ENCODE results near the gene ZBTB6. TPM values are rescaled to one million over a fixed set of nuclear protein-coding genes. Genes with fewer than 3 reads are reported as not detected.

The ZBTB6 gene
- total RNA-seq, 4 donors from 2014 or later: 4.0 to 11.3 (median 7.1) TPM

DNA sequence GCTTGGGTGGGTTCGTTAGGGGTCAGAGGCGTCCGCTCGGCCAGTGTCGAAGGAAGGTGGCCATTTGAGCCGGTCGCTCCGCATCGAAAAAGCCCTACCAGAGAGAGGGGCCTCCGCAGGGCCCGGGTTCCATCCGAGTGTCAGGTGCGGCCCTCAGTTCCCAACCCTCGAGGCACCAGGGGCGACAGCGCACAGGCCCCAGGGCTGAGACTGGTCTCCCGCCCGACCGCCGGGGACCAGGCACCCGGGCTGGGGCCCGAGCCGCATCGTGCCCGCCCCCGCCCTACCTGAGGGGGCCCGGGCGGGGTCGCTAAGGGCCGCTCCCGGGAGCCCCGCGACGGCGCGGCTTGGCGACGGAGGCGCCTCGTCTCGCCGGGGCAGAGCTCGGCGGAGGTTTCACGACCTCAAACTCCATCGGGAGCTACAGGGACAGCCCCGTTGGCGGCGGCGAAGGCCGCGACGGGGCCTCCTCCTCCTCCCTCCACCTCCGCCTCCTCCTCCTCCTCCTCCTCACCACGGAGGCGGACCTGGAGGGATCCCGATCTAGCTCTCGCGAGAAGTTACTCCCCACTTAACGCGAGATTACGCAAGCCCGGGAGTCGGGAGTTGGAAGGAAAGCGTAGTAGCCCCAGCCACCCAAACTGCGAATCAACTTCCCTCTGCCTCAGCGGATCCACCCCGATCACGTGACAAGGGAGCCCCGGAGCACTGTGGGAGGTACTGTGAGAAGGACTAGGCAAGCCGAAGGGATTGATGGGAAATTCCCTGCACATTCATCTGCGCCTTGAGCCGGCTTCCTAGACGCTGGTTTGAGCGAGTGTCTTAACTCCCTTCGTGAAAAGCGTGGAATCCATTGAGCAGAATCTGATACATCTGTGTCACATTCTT, 8.1 kb downstream of the ZBTB6 start, which contains the start of gene RC3H2:
TSS of gene RC3H2 (minus strand) at position 537 of the 888 bp plus-strand sequence. CDS start 7,850 bp downstream, outside the sequence.
- no peaks in the 10 kb centered on the region for H3K9me3 ChIP-seq
- H3K36me3 ChIP-seq: peaks cover 0 to 19% (median 0%) of the 10 kb centered on the region in 3 donors
- DNase-seq: peak; percentile 95
- WGBS, 2 donors: 0% methylated on average over 11 to 29 of the region's 77 CpGs
- peaks cover 12 to 47% (median 12%) of the 10 kb centered on the region in 3 donors for H3K4me1 ChIP-seq
- peak within 1 kb of the TSS; percentile 88 to 92 (median 90) for H3K4me3 ChIP-seq
- TF ChIP-seq, protein P1, sequence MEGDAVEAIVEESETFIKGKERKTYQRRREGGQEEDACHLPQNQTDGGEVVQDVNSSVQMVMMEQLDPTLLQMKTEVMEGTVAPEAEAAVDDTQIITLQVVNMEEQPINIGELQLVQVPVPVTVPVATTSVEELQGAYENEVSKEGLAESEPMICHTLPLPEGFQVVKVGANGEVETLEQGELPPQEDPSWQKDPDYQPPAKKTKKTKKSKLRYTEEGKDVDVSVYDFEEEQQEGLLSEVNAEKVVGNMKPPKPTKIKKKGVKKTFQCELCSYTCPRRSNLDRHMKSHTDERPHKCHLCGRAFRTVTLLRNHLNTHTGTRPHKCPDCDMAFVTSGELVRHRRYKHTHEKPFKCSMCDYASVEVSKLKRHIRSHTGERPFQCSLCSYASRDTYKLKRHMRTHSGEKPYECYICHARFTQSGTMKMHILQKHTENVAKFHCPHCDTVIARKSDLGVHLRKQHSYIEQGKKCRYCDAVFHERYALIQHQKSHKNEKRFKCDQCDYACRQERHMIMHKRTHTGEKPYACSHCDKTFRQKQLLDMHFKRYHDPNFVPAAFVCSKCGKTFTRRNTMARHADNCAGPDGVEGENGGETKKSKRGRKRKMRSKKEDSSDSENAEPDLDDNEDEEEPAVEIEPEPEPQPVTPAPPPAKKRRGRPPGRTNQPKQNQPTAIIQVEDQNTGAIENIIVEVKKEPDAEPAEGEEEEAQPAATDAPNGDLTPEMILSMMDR (IDR thresholded peaks at IDR 0.05): peak in 1 of 6 experiments; percentile 15
- peak in 3 of 4 donors; percentile 91 to 99 (median 96) for TF ChIP-seq POLR2A (IDR thresholded peaks at IDR 0.05)
- intact Hi-C loops (cut with DNase I): no loop called here
- H3K27me3 ChIP-seq: no peaks in the 10 kb centered on the region
- H3K27ac ChIP-seq: peak within 1 kb of the TSS; percentile 94 to 97 (median 95)

DNA sequence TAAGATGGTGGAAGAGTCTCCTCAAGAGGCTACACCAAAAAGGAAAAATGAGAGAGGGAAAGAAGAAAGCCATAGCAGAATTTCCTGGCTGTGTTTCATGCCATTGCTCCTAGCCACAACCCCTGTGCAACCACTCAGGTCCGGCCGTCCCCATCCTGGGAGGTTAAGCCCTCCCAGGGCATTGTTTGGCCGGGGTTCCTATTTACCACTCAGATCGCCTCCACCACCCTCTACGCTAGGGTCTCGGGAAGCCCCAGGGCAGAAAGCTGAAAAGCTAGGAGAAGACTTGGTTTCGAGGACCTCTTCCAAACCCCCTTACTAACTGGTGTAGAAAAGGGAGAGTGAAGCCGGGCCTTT, 8.7 kb downstream of the ZBTB6 start:
- 0% methylated on average over 2 to 4 of the region's 8 CpGs for WGBS, 2 donors
- Histone ChIP-seq H3K36me3 (peaks cover 0 to 13% (median 0%) of the 10 kb centered on the region in 3 donors), H3K4me1 (peaks cover 12 to 54% (median 12%) of the 10 kb centered on the region in 3 donors), H3K27me3 (no peaks in the 10 kb centered on the region), H3K4me3 (peak overlapping the region; percentile 88 to 92 (median 90)), H3K27ac (peak overlapping the region; percentile 94 to 97 (median 95)), H3K9me3 (no peaks in the 10 kb centered on the region)
- DNase-seq: no peak
- TF ChIP-seq, protein P1 (IDR thresholded peaks at IDR 0.05): no peak
- no peak for TF ChIP-seq POLR2A (IDR thresholded peaks at IDR 0.05)
- intact Hi-C loops (cut with DNase I): no loop called here

DNA sequence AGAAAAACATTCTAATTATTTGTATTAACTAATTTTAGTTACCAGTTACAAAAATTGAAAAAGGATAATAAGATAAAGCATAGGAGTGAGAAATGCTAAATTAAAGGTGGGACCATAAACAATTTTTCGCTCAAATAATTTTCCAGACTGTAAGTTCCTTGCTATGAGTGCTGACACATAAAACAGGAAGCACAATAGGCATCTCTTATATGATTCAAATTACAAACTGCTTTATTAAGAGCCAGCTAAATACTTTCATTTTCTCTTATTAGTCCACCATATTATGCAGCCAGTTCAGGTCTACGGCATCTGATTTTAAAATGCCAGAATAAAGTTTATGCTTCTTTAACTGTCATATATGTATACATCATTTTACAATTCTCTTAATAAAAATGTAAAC, 12.3 kb downstream of the ZBTB6 start:
- H3K27ac ChIP-seq: peak overlapping the region in 3 of 4 donors; percentile 4 to 55 (median 35)

DNA sequence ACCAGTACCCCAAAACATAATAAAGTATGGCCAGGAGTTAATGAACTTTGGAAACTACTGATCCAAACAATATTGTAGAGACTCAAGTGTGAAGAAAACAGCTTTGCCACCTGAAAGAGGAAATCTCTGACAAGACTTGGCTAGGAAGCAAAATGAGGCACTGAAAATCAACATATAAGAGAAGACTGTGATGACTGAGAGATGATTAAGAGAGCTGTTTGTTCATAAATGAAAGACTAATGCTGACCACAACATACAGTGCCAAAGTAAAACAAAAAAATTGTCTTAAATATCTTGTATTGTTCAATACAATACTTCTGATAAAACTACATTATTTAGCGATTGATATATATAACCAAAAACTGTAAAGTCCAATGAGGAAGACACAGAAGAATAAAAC, 15.2 kb downstream of the ZBTB6 start:
- no peak overlapping the region for H3K27ac ChIP-seq
- no peaks in the 10 kb centered on the region for H3K27me3 ChIP-seq
- no peak for DNase-seq
- H3K36me3 ChIP-seq: peaks cover 0 to 56% (median 19%) of the 10 kb centered on the region in 3 donors
- WGBS, 2 donors: 95% methylated on average over 1 of the region's 1 CpG
- H3K4me1 ChIP-seq: peaks cover 1 to 53% (median 10%) of the 10 kb centered on the region in 3 donors
- intact Hi-C loops (cut with DNase I): no loop called here
- H3K4me3 ChIP-seq: no peak overlapping the region
- no peak for TF ChIP-seq POLR2A (IDR thresholded peaks at IDR 0.05)
- TF ChIP-seq, protein P1 (IDR thresholded peaks at IDR 0.05): no peak
- no peaks in the 10 kb centered on the region for H3K9me3 ChIP-seq

More for the DNA sequence above, 12.3 kb downstream of the ZBTB6 start:
- peaks cover 12 to 71% (median 15%) of the 10 kb centered on the region in 3 donors for H3K4me1 ChIP-seq
- H3K27me3 ChIP-seq: no peaks in the 10 kb centered on the region
- no peak for DNase-seq
- WGBS, 2 donors: 14 to 21% methylated on average over 2 of the region's 2 CpGs
- TF ChIP-seq, protein P1 (IDR thresholded peaks at IDR 0.05): no peak
- no peak for TF ChIP-seq POLR2A (IDR thresholded peaks at IDR 0.05)
- intact Hi-C loops (cut with DNase I): no loop called here
- peaks cover 0 to 29% (median 0%) of the 10 kb centered on the region in 3 donors for H3K36me3 ChIP-seq
- H3K4me3 ChIP-seq: peak overlapping the region in 2 of 4 donors; percentile 6 to 28
- H3K9me3 ChIP-seq: no peaks in the 10 kb centered on the region

DNA sequence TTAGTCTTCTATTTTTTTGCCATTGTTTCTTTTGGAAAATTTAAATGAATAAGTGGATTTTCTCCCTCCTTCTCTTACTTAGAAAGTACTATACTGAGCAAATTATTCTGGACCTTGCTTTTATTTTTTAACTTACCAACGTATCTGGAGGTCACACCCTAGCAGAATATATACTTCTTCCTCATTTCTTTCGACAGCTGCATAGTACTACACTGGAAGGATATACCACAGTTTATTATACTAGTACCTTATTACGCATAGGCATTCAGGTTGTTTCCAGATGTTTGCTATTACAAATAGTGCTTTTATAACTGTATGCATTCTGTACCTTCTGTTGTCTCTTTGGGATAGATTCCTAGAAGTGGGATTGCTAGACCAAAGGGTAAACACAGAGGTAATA, 24.6 kb downstream of the ZBTB6 start:
- intact Hi-C loops (cut with DNase I): loop anchor here (10.0 kb wide), 1 partner anchor 106 kb away; no protein-coding TSS in a partner anchor
- Histone ChIP-seq H3K4me1 (no peaks in the 10 kb centered on the region), H3K9me3 (no peaks in the 10 kb centered on the region), H3K27me3 (no peaks in the 10 kb centered on the region), H3K27ac (no peak overlapping the region), H3K36me3 (peaks cover 17 to 100% (median 19%) of the 10 kb centered on the region in 3 donors), H3K4me3 (no peak overlapping the region)
- WGBS, 2 donors: 60 to 67% methylated on average over 3 of the region's 3 CpGs
- no peak for DNase-seq
- TF ChIP-seq, protein P1 (IDR thresholded peaks at IDR 0.05): no peak
- TF ChIP-seq POLR2A (IDR thresholded peaks at IDR 0.05): no peak

All from esophagus squamous epithelium (tissue), 5 donors.